ENCODE results near the gene TMEM131. TPM values are rescaled to one million over a fixed set of nuclear protein-coding genes. Genes with fewer than 3 reads are reported as not detected.

Gene TMEM131
- total and polyA plus RNA-seq, 10 of the 15 experiments (the other 5 are each of a cell fraction or from before 2014, with no cell fraction given): 6.0 to 48.2 (median 23.2) TPM

DNA sequence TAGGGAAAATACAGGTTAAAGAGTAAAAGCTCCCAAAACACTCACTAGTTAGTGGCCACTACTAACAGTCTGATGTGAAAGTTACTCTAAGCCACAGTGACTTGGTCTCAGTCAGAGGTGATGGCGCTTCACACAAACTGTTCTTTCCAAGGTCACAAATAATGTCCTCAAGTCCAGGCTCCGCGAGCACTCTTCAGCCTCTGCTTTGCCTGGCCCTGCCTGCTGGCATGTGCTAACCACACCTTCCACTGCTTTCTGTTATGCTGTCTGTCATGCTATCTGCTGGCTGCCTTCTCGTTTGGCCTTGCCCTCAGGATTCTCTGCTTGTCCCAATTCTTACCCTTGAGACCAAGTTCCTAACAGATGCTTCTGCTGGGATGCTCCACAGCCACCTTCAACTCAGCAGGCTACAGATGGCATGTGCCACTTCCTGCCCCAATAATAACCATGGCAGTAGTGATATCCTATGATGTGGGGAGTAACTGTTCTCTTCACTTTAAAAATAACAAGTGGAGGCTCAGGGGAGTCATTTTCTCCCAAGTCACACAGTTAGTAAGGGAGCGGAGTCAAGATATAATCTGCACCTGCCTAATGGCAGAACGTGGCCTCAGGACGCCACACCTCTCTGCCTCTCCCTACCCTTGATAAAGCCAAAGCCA, 206.6 kb downstream of the TMEM131 start:
- TF ChIP-seq SUZ12 (IDR thresholded peaks at IDR 0.05; ENCODE audit: unreplicated experiment): no peak
- TF ChIP-seq NR2C2 (IDR thresholded peaks at IDR 0.05; ENCODE audit: borderline replicate concordance, control insufficient read depth, insufficient read length, low read depth): no peak
- TF ChIP-seq, protein P1, sequence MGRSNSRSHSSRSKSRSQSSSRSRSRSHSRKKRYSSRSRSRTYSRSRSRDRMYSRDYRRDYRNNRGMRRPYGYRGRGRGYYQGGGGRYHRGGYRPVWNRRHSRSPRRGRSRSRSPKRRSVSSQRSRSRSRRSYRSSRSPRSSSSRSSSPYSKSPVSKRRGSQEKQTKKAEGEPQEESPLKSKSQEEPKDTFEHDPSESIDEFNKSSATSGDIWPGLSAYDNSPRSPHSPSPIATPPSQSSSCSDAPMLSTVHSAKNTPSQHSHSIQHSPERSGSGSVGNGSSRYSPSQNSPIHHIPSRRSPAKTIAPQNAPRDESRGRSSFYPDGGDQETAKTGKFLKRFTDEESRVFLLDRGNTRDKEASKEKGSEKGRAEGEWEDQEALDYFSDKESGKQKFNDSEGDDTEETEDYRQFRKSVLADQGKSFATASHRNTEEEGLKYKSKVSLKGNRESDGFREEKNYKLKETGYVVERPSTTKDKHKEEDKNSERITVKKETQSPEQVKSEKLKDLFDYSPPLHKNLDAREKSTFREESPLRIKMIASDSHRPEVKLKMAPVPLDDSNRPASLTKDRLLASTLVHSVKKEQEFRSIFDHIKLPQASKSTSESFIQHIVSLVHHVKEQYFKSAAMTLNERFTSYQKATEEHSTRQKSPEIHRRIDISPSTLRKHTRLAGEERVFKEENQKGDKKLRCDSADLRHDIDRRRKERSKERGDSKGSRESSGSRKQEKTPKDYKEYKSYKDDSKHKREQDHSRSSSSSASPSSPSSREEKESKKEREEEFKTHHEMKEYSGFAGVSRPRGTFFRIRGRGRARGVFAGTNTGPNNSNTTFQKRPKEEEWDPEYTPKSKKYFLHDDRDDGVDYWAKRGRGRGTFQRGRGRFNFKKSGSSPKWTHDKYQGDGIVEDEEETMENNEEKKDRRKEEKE (IDR thresholded peaks at IDR 0.05): no peak
- TF ChIP-seq IKZF2 (IDR thresholded peaks at IDR 0.05): no peak
- TF ChIP-seq, protein P2, sequence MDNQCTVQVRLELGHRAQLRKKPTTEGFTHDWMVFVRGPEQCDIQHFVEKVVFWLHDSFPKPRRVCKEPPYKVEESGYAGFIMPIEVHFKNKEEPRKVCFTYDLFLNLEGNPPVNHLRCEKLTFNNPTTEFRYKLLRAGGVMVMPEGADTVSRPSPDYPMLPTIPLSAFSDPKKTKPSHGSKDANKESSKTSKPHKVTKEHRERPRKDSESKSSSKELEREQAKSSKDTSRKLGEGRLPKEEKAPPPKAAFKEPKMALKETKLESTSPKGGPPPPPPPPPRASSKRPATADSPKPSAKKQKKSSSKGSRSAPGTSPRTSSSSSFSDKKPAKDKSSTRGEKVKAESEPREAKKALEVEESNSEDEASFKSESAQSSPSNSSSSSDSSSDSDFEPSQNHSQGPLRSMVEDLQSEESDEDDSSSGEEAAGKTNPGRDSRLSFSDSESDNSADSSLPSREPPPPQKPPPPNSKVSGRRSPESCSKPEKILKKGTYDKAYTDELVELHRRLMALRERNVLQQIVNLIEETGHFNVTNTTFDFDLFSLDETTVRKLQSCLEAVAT (IDR thresholded peaks at IDR 0.05): no peak
- no peak for TF ChIP-seq EGR1 (IDR thresholded peaks at IDR 0.05; ENCODE audit: borderline replicate concordance in 1 of 2, low read depth in 2 of 2, low read length in 2 of 2)
- no peak for TF ChIP-seq FOS (IDR thresholded peaks at IDR 0.05; ENCODE audit: borderline replicate concordance, extremely low read depth, insufficient read length)
- TF ChIP-seq RAD51 (IDR thresholded peaks at IDR 0.05): no peak
- no peak for TF ChIP-seq MTA3 (IDR thresholded peaks at IDR 0.05; ENCODE audit: borderline replicate concordance, low read length)
- no peak for TF ChIP-seq POLR2AphosphoS2 (IDR thresholded peaks at IDR 0.05; ENCODE audit: low read depth, low read length)
- no peak for TF ChIP-seq SMAD5 (IDR thresholded peaks at IDR 0.05; ENCODE audit: low read depth)
- TF ChIP-seq, protein P3, sequence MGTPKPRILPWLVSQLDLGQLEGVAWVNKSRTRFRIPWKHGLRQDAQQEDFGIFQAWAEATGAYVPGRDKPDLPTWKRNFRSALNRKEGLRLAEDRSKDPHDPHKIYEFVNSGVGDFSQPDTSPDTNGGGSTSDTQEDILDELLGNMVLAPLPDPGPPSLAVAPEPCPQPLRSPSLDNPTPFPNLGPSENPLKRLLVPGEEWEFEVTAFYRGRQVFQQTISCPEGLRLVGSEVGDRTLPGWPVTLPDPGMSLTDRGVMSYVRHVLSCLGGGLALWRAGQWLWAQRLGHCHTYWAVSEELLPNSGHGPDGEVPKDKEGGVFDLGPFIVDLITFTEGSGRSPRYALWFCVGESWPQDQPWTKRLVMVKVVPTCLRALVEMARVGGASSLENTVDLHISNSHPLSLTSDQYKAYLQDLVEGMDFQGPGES (IDR thresholded peaks at IDR 0.05): no peak
- no peak for TF ChIP-seq SMARCA5 (IDR thresholded peaks at IDR 0.05)
- no peak for TF ChIP-seq TCF3 (IDR thresholded peaks at IDR 0.05; ENCODE audit: borderline replicate concordance, insufficient read depth, low read depth, low read length)
- TF ChIP-seq, protein P4, sequence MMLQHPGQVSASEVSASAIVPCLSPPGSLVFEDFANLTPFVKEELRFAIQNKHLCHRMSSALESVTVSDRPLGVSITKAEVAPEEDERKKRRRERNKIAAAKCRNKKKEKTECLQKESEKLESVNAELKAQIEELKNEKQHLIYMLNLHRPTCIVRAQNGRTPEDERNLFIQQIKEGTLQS (IDR thresholded peaks at IDR 0.05; ENCODE audit: borderline replicate concordance, extremely low read depth, low read depth, low read length): no peak
- no peak for TF ChIP-seq RCOR1 (conservative IDR thresholded peaks at IDR 0.05; ENCODE audit: low read depth, low read length)
- POLR2A ChIA-PET: no interaction called here
- no peak overlapping the region for H2AFZ ChIP-seq (ENCODE audit: control insufficient read depth, low read depth, low read length)
- BruUV-seq (replicated peaks): no TSS peak
- no peak for ATAC-seq
- H3K4me1 ChIP-seq (ENCODE audit: control insufficient read depth, insufficient read depth, low read length): no peaks in the 10 kb centered on the region
- no peaks in the 10 kb centered on the region for H3K27me3 ChIP-seq (replicated peaks in 1 of 2; ENCODE audit: control insufficient read depth in 2 of 2, insufficient read depth in 2 of 2, low read length in 1 of 2)
- in situ Hi-C loops (cut with MboI) (no loop called here), intact Hi-C loops (cut with micrococcal nuclease; ENCODE audit: unreplicated experiment) (no loop called here)
- WGBS (ENCODE audit: insufficient coverage, insufficient replicate concordance, low lambda C conversion rate, missing lambda C conversion rate): 86% methylated on average over 7 of the region's 7 CpGs
- H3K36me3 ChIP-seq (ENCODE audit: control insufficient read depth in 2 of 2, insufficient read depth in 2 of 2, low read length in 1 of 2): peaks cover 1 to 6% of the 10 kb centered on the region in 2 experiments; a peak in 2 of 4 replicates
- no peaks in the 10 kb centered on the region for H3K9me3 ChIP-seq (replicated peaks; ENCODE audit: control insufficient read depth, insufficient read depth, low read length)
- RAD21 ChIA-PET (ENCODE audit: unreplicated experiment): no interaction called here
- no peak overlapping the region for H3K4me2 ChIP-seq (ENCODE audit: control insufficient read depth, insufficient read depth)
- DNase-seq (ENCODE audit: low read depth, low spot score): no peak
- no peak overlapping the region for H3K4me3 ChIP-seq
- SMC1A ChIA-PET (ENCODE audit: uncharacterized antibody, unreplicated experiment): interaction anchor here (1.4 kb wide), 1 partner anchor 18 kb away, joined by 3 read pairs; no protein-coding TSS in a partner anchor
- no peak overlapping the region for H3K9ac ChIP-seq (ENCODE audit: control insufficient read depth, insufficient read depth, low read length)
- H3K27ac ChIP-seq (ENCODE audit: control insufficient read depth, insufficient read depth): no peak overlapping the region
- CTCF ChIA-PET: no interaction called here
- no peak for FAIRE-seq
- no peaks in the 10 kb centered on the region for H3K79me2 ChIP-seq (ENCODE audit: control insufficient read depth, insufficient read depth, low read length)
- H4K20me1 ChIP-seq (ENCODE audit: control insufficient read depth, insufficient read depth): no peaks in the 10 kb centered on the region

Data from GM12878 (cell line).